Measurements from ENCODE around the gene NUDT21. TPM values are rescaled to one million over a fixed set of nuclear protein-coding genes. Genes with fewer than 3 reads are reported as not detected.

Gene NUDT21
- total RNA-seq, 1 donor from 2014 or later = 38.1 TPM

DNA sequence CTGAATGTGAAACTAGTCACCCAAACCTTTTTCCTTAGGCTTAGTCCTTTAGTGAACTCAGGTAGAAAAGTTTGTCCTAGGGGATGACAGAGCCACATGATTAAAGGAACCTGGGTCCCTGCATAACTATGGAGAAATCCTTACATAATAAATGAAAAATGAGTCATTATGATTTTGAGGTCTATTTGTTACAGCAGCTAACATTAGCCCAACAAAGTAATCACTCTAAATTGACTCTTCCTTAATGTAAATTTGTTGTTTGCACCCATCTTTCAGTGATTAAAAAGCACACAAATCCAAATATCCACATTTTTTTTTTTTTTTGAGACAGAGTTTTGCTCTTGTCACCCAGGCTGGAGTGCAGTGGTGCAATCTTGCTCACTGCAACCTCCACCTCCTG lies 32.3 kb upstream of the NUDT21 start:
- TF ChIP-seq POLR2A (IDR thresholded peaks at IDR 0.05) = no peak
- TF ChIP-seq, protein P1, sequence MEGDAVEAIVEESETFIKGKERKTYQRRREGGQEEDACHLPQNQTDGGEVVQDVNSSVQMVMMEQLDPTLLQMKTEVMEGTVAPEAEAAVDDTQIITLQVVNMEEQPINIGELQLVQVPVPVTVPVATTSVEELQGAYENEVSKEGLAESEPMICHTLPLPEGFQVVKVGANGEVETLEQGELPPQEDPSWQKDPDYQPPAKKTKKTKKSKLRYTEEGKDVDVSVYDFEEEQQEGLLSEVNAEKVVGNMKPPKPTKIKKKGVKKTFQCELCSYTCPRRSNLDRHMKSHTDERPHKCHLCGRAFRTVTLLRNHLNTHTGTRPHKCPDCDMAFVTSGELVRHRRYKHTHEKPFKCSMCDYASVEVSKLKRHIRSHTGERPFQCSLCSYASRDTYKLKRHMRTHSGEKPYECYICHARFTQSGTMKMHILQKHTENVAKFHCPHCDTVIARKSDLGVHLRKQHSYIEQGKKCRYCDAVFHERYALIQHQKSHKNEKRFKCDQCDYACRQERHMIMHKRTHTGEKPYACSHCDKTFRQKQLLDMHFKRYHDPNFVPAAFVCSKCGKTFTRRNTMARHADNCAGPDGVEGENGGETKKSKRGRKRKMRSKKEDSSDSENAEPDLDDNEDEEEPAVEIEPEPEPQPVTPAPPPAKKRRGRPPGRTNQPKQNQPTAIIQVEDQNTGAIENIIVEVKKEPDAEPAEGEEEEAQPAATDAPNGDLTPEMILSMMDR (IDR thresholded peaks at IDR 0.05) = no peak
- no peak for TF ChIP-seq POLR2AphosphoS5 (IDR thresholded peaks at IDR 0.05; ENCODE audit: insufficient read depth in 1 of 2, low read depth in 1 of 2)
- H3K36me3 ChIP-seq = peaks cover 0 to 44% of the 10 kb centered on the region in 2 donors

DNA sequence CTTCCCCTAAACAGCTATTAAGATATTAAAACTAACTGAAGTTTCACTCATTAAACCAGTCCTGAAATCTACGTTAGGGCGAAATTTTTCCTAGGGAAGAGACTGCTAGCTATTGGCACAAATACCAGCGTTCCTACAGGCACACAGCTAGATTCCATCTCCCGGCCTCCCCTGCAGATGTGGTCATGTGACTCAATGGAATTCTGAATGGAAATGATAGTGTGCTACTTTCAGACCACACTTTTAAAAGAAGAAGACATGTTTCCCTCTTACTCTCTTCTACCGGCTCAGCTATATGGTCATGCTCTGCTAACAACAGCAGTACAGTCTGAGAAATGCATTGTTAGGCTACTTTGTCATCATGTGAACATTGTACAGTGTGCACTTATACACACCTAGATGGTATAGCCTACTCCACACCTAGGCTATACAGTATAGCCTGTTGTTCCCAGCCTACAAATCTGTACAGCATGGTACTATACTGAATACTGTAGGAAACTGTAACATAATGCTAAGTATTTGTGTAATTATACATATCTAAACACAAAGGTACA lies 31.6 kb upstream of the NUDT21 start:
- Histone ChIP-seq H3K27ac (no peak overlapping the region), H3K36me3 (peaks cover 0 to 45% of the 10 kb centered on the region in 2 donors)

More for the DNA sequence above, 32.3 kb upstream of the NUDT21 start:
- H3K9me3 ChIP-seq = no peaks in the 10 kb centered on the region
- DNase-seq (ENCODE audit: extremely low spot score in 2 of 2) = no peak
- no peaks in the 10 kb centered on the region for H3K27me3 ChIP-seq
- intact Hi-C loops (cut with DNase I) = no loop called here
- H3K27ac ChIP-seq = no peak overlapping the region
- no peaks in the 10 kb centered on the region for H3K4me1 ChIP-seq
- no peak overlapping the region for H3K4me3 ChIP-seq

DNA sequence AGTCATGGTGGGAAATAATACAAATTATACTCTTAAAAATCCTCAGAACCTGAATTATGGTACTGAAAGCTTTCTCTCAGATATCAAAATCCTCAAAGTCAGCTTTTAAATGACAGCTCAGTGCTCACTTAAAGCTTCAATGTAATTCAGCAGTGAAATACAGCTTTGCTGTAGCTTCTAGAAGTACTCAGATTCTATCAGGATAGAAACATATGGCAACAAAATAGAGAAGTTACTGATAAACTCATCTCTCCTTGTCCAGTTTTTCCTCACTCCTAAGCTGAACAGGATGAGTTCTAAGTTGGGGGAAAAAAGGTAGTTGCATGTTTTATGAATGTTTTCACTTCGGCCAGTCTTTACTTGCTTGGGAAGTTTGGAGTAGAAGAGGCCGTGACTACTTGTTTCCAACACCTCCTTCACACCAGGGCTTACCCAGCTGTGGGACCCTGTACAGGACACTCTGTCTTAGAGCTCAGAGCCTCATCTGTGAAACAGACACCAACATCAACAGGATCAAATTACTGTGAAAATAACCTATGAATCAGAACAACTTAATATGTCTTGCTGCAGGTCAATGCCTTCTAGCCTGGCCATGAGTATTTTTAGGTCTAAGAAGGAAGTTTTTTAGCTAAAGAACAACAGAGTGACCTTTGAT lies 30.5 kb upstream of the NUDT21 start:
- intact Hi-C loops (cut with DNase I) = no loop called here
- H3K27ac ChIP-seq = no peak overlapping the region
- no peak overlapping the region for H3K4me3 ChIP-seq
- no peaks in the 10 kb centered on the region for H3K27me3 ChIP-seq
- DNase-seq (ENCODE audit: extremely low spot score in 2 of 2) = no peak
- H3K36me3 ChIP-seq = peaks cover 0 to 53% of the 10 kb centered on the region in 2 donors
- H3K9me3 ChIP-seq = no peaks in the 10 kb centered on the region
- TF ChIP-seq, protein P1 (IDR thresholded peaks at IDR 0.05) = no peak
- no peak for TF ChIP-seq POLR2A (IDR thresholded peaks at IDR 0.05)
- no peak for TF ChIP-seq POLR2AphosphoS5 (IDR thresholded peaks at IDR 0.05; ENCODE audit: insufficient read depth in 1 of 2, low read depth in 1 of 2)
- no peaks in the 10 kb centered on the region for H3K4me1 ChIP-seq

More for the DNA sequence above, 31.6 kb upstream of the NUDT21 start:
- Histone ChIP-seq H3K9me3 (no peaks in the 10 kb centered on the region), H3K27me3 (no peaks in the 10 kb centered on the region), H3K4me1 (no peaks in the 10 kb centered on the region), H3K4me3 (no peak overlapping the region)
- no peak for TF ChIP-seq POLR2AphosphoS5 (IDR thresholded peaks at IDR 0.05; ENCODE audit: insufficient read depth in 1 of 2, low read depth in 1 of 2)
- TF ChIP-seq, protein P1 (IDR thresholded peaks at IDR 0.05) = no peak
- no peak for TF ChIP-seq POLR2A (IDR thresholded peaks at IDR 0.05)
- intact Hi-C loops (cut with DNase I) = no loop called here
- DNase-seq (ENCODE audit: extremely low spot score in 2 of 2) = no peak

DNA sequence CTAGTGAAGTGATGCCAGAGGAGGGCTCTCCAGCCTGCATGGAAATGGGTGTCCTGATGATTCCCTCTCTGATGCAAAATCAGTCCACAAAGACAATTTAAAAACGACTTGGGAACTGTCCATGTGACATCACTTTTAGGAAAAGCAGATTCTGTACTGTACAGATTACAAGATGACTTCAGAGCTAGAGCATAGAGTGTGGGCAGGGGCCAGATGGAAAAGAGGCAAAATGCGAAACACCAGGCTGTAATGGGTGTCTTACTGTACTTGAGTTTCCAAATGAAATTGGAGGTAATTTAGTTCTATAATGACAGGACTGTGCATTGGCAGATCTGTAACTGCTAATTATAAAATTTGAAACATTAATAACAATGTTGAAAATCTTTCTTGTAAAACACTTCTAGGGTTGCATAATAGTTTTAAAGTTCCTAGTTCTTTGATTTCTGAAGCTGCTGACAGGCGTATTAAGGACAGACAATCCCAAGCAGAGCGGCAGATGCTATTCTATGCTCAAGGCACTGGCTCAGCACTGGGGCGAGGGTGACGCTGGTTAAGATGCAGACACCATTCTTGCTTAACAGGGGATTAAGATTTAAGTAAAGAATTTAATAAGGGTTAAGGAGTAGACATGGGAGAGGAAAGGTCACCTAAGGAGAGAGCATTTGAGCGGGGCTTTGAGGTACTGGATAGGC lies 29.8 kb upstream of the NUDT21 start:
- Histone ChIP-seq H3K27me3 (no peaks in the 10 kb centered on the region), H3K9me3 (no peaks in the 10 kb centered on the region), H3K27ac (no peak overlapping the region), H3K36me3 (peaks cover 0 to 56% of the 10 kb centered on the region in 2 donors), H3K4me1 (no peaks in the 10 kb centered on the region), H3K4me3 (no peak overlapping the region)
- intact Hi-C loops (cut with DNase I) = no loop called here
- TF ChIP-seq POLR2AphosphoS5 (IDR thresholded peaks at IDR 0.05; ENCODE audit: insufficient read depth in 1 of 2, low read depth in 1 of 2) = no peak
- TF ChIP-seq POLR2A (IDR thresholded peaks at IDR 0.05) = no peak
- no peak for DNase-seq (ENCODE audit: extremely low spot score in 2 of 2)

DNA sequence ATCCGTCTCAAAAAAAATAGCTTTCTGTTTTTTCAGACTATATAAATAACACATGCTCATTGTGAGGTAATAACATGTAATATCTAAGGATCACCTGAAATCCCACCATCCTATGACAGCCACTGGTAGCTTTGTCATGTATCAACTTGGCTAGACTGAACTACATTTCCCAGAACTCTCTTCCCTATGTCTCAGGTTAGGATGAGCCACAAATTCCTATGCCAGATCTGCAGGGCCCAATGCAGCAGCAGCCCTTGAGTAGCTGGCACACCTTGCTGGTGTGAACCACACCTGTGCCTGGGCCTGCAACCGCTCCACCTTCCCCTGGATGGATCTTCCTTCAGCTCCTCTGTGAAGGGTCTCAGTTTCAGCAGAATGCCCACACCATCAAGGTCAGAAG lies 28.3 kb upstream of the NUDT21 start:
- DNase-seq (ENCODE audit: extremely low spot score in 2 of 2) = no peak
- Histone ChIP-seq H3K4me1 (no peaks in the 10 kb centered on the region), H3K9me3 (no peaks in the 10 kb centered on the region), H3K36me3 (peaks cover 0 to 58% of the 10 kb centered on the region in 2 donors), H3K27me3 (no peaks in the 10 kb centered on the region), H3K27ac (no peak overlapping the region), H3K4me3 (no peak overlapping the region)
- intact Hi-C loops (cut with DNase I) = no loop called here
- no peak for TF ChIP-seq POLR2A (IDR thresholded peaks at IDR 0.05)
- no peak for TF ChIP-seq POLR2AphosphoS5 (IDR thresholded peaks at IDR 0.05; ENCODE audit: insufficient read depth in 1 of 2, low read depth in 1 of 2)
- TF ChIP-seq, protein P1 (IDR thresholded peaks at IDR 0.05) = no peak

Data from vagina (tissue), 2 donors.